Measurements from ENCODE around the gene SLC12A3. TPM values are rescaled to one million over a fixed set of nuclear protein-coding genes. Genes with fewer than 3 reads are reported as not detected.

SLC12A3 gene
- total RNA-seq, 2 donors from 2014 or later: 0.11 TPM; not detected in 1

DNA sequence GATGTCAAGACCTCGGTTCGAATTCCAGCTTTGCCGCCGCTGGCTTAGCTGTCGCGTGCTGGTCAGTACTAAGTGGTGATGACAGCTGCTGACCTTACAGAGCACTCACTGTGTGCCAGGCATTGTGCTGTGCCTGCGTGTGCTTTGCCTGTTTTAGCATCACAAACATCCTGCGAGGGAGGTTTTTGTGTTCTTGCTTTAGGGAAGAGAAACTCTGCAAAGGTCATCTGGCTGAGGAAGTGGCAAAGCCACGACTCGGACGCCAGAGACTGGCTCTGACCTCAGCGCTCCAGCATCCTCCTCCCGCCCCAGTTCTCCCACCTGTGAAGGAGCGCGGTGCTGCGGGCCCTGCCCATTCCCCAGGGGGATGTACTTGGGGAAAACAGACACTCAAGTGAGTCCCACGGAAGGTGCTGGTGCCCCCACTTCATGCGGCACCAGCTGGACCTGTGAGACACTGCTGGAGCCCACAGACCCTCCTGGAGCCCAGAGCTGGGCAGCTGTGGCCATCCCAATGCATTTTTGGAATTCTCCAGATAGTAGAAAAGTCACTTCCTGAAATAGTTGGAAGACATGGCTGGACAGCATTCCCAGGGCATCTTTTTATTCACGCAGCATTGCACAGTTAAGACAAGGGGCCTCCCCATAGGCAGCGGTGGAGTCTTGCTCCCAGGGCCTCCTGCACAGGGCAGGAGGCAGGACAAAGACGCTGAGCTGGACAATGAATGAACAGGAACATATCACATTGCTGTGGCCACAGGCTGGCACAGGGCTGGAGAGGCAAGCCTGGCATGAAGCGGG lies 47.0 kb downstream of the SLC12A3 start:
- ATAC-seq: peak; percentile 10
- intact Hi-C loops (cut with DNase I, micrococcal nuclease): no loop called here

DNA sequence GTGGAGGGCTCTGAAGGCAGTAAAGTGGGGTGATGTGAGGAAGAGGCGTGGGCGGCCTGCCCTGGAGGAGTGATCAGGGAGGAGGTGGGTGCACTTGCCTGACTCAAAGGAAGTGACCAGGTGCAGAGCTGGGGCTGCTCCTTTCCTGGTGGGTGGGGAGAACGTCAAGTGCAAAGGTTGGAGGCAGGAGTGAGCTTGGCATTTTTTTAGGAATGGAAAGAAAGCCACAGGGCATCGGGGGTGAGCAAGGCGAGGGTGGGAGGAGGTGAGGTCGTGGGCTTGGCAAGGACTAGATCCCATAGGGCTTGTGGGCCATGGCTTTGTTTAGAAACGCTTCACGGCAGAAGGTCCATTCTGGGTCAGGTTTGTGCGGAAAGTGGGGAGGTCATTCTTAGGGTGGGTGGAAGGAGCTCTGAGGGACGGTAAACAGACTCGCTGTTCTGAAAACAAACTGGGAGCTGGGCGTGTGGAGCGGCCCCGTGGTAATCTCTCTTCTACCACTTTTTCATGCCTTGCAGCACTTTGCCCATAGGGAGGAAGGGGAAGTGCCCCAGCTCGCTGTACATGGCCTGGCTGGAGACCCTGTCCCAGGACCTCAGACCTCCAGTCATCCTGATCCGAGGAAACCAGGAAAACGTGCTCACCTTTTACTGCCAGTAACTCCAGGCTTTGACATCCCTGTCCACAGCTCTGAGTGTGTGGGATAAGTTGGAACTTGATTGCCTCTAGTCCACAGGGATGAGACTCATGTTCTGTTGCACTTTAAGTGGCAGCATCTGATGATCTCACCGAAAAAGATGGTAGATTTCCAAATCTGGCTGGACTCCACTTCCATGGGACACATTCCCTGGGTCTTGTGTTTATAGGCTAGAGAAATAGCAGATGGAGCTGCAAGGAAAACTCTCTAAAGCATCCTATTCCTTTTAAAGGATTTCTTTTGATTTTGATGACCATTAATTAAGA lies 48.0 kb downstream of the SLC12A3 start:
- ATAC-seq (peak; percentile 82), DNase-seq (peak; percentile 44 to 47)
- intact Hi-C loops (cut with DNase I, micrococcal nuclease): no loop called here

More for the DNA sequence above, 47.0 kb downstream of the SLC12A3 start:
- DNase-seq: peak; percentile 45 to 68

DNA sequence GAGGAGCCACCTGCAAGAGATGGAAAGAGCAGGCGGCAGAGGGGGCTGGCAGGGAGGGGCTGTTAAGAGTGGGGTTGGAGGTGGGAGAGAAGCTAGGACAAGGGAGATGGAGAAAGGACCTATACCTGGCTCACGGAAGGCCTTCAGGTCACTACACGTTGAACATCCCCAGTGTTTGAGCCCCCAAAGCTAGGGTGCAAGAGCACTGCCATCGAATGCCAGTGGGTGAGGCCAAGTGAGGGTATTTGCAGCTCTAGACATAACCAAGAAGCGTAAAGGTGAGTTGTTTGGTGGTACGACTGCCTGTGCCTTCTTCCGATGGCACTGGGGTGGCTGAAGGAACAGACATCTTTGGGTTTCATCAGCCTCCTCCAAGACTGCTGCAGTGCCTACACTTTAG lies 49.9 kb downstream of the SLC12A3 start:
- no peak for DNase-seq
- no peak for ATAC-seq
- intact Hi-C loops (cut with DNase I, micrococcal nuclease): no loop called here

DNA sequence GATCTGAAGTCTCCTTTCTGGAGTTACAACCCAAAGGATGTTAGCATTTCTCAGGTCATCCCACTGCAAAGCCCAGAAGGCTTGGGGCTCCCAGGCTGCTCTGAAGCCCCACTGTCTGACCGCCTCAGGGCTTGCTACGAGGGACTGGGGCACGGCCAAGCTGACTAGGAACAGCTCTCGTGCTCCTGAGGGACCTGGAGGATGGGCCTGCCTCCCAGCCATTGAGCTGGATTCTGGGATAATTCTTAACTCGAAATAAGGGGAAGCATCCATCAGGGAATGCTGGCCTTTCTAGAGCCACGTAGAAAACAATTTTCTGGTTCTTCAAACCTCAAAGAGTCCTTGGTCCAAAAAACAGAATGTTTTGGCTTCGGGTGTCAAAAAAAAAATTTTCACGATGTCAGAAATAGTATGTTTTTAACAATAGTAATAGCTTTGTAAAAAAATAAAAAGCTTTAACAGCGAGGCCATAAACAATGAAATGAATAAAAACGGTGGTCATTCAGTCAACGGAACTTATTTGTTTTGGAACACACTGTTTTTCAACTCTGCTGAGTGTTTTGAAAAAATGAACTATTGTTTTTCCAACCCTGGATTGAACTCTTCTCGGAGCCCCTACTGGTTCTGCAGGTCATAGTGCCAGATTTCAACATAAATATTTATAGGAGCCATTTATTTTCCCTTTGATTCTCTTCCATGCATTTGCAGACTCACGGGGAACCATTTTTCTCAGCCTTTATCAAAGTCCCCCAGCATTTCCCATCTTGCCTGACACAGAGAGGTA lies 50.5 kb downstream of the SLC12A3 start:
- ATAC-seq (no peak), DNase-seq (no peak)
- intact Hi-C loops (cut with DNase I, micrococcal nuclease): no loop called here

DNA sequence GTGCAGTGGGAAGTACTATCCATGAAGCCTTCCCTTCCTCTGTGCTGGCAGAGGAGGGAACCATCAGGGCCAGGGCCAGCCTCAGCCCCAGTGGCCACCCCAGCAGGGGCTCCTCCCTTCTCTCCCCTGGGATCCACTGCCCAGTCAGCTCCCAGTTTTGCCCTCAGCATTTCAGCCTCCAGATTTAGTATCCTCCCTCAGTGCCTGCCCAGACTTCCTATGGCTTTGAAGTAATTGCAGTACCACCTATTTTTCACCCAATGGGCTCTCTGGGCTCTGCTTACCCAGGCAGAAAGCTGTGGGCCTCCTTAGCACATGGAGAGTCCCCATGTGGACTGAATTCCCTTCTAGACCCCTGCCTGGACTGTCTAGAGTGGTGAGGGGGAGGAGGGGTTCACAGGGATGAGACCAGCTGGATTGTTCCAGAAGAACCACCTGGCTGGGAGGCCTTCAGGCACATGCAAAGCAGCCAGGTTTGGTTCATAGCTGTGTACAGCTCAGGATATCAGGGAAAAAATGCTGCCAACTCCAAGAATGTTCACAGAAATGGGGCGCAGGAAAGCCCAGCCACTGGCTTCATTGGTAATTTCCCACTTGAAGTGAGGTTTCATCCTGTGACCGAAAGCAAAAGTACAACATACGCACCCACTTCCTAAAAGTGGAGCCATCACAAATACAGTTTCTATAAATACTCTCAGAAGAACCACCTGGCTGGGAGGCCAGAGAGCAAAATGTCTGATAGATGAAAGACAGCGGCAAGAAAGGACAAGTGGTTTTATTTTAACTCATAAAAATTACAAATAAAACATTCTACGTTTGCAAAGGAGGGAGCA lies 51.8 kb downstream of the SLC12A3 start:
- intact Hi-C loops (cut with DNase I, micrococcal nuclease): no loop called here
- DNase-seq (no peak), ATAC-seq (no peak)

DNA sequence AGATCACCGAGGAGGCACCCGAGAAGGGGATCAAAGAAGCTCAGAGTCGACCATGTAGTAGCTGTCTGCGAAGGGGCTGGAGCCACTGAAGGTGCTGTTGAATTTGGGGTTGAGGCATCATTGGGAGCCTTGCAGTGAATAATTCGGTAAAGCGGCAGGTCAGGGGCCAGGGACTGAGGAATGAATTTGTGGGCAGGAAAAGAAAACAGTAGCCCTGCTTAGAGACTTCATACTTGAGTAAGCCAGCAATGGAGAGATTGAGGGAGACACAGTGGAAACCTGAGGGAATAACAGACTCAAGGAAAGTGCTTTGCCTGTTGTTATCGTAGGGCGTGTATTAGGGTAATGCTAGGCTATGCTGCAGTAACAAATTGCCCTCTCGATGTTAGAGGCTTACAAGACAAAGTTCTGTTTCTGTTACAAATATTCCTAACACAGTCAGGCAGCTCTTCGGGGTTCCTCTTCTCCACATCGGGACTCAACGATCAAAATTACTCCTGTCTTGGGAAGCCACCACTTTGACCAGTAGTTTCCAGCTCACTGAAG lies 53.5 kb downstream of the SLC12A3 start:
- DNase-seq (no peak), ATAC-seq (no peak)
- intact Hi-C loops (cut with DNase I, micrococcal nuclease): no loop called here

DNA sequence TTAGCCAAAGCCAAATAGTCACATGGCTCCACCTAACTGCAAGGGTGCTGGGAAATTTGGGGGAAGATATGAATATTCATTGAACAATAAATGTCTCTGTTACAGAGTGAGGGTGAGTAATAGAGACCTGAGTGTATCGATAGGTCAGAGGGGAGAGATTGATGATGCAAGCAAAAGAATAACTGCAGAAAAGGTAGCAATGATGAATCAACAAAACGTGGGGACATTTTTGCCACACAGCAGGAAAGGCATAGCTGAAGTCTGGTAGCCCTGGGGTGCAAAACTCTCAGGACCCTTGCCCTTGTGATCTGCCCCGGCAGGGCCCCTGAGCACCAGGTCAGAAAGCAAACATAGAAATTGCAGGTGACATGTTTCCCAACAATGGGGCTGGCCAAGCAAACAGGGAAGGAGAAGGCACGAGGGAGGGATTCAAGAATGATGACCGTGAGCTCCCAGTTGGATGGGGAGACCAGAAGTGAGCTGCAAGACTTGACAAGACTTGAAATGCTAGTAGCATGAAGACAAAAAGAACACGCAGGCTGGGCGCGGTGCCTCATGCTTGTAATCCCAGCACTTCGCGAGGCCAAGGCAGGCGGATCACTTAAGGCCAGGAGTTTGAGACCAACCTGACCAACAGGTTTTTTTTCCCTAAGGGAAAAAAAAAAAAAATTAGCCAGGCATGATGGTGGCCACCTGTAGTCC lies 54.2 kb downstream of the SLC12A3 start:
- ATAC-seq: no peak
- no peak for DNase-seq
- intact Hi-C loops (cut with DNase I, micrococcal nuclease): no loop called here

DNA sequence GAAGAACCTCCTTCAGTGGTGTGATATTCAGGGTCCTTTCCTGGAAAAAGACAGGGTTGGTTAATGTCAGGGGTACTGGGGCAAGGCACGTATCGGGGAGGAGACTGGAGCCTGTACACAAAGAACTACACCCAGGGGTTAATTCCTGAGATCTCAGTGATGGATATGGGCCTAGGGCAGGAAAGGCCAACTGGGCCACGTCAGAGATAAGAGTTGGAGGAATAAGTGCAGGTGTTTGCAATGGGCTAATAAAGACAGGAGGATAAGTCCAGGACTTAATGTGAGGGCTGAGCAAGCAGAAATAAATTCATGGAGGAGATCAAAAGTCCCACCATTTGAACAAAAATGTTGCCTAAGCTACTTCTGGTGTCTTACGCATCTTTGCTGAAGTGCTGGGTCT lies 56.6 kb downstream of the SLC12A3 start:
- ATAC-seq (no peak), DNase-seq (no peak)
- intact Hi-C loops (cut with DNase I, micrococcal nuclease): no loop called here

DNA sequence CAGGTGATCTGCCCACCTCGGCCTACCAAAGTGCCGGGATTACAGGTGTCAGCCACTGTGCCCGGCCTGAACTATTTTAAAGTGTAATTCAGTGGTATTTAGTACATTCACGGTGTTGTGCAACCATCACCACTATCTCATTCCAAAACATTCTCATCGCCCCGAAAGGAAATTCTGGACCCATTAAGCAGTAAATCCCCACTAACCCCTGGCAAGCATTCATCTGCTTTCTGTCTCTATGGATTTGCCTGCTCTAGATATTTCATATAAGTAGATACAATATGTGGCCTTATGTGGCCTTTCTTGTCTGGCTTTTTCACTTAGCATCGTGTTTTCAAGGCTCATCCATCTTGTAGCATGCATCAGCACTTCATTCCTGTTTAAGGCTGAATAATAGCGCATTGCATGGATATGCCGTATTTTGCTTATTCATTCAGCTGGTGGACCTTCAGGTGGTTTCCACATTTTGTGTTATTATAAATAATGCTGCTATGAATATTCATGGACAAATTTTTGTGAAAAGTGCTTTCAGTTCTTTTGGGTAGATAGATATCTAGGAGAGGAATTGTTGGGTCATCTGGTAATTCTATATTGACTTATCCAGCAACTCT lies 58.6 kb downstream of the SLC12A3 start:
- no peak for ATAC-seq
- DNase-seq: no peak
- intact Hi-C loops (cut with DNase I, micrococcal nuclease): no loop called here

DNA sequence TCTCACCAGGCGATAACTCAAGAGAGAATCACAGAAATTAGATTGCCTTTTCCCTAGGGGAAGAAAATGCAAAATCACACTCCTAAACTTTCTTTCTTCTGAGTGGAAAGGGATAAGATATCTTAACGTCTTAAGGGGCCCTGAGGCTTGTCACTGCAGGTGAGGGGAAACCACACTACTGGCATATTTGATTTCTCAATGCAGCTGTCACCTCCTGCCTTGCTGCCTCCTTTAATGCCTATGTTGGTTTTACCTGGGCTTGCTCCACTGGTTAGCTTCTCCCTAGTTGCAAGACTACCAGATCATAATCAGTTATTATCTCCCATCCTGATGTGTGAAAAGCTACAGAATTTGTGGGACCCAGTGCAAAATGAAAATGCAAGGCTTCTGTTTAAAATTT lies 62.5 kb downstream of the SLC12A3 start:
- intact Hi-C loops (cut with DNase I, micrococcal nuclease): no loop called here
- DNase-seq: no peak
- no peak for ATAC-seq

DNA sequence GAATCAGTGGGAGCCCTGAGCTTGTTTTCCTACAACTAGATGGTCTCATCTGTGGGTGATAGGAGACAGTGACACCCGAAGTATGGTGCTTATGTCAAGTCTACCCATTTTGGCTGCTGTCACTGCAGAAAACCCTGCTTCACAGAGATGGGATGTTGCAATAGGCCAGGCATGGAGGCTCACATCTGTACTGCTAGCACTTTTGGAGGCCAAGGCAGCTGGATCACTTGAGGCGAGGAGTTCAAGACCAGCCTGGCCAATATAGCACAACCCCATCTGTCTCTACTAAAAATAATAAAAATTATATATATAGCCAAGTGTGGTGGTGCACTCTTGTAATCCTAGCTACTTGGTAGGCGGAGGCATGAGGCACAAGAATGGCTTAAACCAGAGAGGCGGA lies 64.6 kb downstream of the SLC12A3 start:
- no peak for DNase-seq
- ATAC-seq: no peak
- intact Hi-C loops (cut with DNase I, micrococcal nuclease): no loop called here

DNA sequence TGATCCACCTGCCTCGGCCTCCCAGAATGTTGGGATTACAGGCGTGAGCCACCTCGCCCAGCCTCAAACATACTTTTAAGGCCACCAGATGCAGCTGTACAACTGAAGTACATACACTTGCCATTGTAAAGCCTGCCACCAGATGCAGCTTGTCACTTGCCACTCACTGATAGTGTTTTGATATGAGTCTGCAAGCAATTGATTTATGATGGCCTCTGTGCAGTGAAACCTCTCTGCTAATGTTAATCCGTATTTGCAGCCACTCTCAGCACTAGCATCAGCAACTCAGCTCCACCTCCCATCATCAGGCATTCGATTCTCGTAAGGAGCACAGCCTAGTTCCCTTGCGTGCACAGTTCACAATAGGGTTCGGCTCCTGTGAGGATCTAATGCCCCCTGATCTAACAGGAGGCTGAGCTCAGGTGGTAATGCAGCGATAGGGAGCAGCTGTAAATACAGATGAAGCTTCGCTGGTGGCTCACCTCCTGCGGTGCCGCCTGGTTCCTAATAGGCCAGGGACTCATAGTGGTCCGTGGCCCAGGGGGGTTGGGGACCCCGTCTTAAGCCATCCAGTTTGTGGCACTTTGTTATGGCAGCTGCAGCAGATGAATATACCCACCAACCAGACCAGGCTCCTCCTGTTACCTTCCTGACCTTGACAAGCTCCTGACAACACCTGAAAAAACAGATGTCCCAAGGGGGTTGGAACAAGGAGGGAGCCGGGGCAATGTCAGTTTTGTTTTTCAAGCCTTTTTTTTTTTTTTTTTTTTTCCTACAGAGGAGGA lies 65.7 kb downstream of the SLC12A3 start:
- peak; percentile 1 for ATAC-seq
- intact Hi-C loops (cut with DNase I, micrococcal nuclease): no loop called here
- peak; percentile 44 to 45 for DNase-seq

DNA sequence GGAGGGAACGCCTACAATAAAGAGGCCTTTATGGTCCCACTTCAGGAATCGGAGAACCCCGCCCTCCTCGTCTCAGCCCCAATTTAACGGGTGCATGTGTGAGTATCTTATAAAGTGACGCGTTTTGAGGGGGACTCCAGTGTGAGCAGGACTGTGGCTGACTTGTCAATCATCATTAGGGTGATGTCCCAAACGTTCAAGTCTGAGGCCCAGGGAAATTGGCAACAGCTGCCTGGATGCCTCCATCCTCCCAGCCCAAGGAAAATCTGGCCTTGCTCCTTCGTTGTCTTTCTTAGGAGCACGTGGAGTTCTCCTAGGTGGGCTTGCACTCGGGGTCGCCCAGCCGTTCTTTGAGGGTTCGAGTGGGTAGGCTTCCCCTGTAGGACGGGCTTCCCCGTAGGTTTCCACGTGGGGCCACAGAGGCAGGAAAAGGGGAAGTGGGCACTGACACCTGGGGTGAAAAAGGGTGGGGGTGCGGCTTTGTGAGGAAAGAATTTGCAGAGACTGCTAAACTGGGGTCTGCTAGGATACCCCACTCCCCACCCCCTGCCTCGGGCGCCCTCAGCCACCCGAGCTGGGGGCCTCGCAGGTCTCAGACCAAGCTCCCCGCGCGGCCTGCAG lies 66.4 kb downstream of the SLC12A3 start:
- ATAC-seq: peak; percentile 64
- peak; percentile 80 to 85 for DNase-seq
- intact Hi-C loops (cut with DNase I, micrococcal nuclease): no loop called here

DNA sequence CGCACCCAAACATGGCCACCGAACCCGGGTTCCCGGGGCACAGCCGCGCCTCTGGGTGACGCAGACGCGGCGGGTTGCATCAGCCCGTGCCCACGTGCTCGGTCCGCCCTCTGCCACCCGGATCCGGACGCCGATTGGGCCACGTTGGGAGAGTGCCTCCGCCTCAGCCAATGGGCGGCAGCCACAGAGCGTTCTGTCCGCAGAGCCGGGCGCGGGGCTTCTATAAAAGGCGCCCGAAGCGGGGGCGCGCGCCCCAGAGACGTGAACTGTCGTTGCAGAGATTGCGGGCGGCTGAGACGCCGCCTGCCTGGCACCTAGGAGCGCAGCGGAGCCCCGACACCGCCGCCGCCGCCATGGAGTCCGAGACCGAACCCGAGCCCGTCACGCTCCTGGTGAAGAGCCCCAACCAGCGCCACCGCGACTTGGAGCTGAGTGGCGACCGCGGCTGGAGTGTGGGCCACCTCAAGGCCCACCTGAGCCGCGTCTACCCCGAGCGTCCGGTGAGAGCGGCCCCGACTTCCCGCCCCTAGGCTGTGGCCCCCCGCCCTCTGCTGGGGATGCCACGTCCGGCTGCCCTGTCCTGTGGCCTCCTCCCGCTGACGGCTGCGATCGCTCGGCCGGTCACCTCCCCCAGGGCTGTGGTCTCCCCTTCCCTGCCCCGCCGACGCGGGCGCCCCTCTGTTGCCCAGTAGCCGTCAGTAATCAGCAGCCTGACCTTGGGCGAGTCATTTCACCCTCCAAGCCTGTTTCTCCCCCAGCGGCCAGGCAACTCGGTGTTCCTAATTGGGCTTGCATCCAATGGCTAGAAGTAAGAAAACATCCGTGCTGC lies 67.1 kb downstream of the SLC12A3 start, which contains the start of gene HERPUD1:
HERPUD1 (plus strand) TSS at position 251 of the 829 bp plus-strand sequence; CDS start at position 354, 103 bp downstream.
- peak; percentile 98 to 99 for DNase-seq
- peak; percentile 86 for ATAC-seq
- intact Hi-C loops (cut with DNase I, micrococcal nuclease): no loop called here

Measured in left colon (tissue), 2 donors.